ENCODE measurements around the gene BRWD1.

BRWD1 gene

DNA sequence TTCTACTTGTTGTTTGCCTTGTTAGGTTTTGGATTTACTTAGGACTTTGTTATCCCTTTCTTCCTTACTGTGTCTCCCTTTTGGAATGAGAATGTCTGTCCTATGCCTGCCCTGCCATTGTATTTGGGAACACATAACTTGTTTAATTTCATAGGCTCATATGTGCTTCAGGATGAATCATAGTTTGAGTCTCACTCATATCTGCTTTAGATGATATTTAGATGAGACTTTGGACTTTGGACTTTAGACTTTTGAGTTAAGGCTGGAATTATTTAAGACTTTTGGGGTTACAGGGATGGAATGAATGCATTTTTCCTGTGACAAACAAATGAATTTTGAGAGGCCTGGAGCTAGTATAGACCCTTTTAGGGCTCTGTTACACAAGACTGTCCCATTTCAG lies 163.6 kb downstream of the BRWD1 start:
- no peak overlapping the region for H3K4me3 ChIP-seq (replicated peaks; ENCODE audit: low read depth, low read length)
- no peak for DNase-seq (ENCODE audit: extremely low read depth, low read depth)
- TF ChIP-seq, protein P1, sequence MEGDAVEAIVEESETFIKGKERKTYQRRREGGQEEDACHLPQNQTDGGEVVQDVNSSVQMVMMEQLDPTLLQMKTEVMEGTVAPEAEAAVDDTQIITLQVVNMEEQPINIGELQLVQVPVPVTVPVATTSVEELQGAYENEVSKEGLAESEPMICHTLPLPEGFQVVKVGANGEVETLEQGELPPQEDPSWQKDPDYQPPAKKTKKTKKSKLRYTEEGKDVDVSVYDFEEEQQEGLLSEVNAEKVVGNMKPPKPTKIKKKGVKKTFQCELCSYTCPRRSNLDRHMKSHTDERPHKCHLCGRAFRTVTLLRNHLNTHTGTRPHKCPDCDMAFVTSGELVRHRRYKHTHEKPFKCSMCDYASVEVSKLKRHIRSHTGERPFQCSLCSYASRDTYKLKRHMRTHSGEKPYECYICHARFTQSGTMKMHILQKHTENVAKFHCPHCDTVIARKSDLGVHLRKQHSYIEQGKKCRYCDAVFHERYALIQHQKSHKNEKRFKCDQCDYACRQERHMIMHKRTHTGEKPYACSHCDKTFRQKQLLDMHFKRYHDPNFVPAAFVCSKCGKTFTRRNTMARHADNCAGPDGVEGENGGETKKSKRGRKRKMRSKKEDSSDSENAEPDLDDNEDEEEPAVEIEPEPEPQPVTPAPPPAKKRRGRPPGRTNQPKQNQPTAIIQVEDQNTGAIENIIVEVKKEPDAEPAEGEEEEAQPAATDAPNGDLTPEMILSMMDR (IDR thresholded peaks at IDR 0.05; ENCODE audit: low read depth, low read length, missing control alignments): no peak

DNA sequence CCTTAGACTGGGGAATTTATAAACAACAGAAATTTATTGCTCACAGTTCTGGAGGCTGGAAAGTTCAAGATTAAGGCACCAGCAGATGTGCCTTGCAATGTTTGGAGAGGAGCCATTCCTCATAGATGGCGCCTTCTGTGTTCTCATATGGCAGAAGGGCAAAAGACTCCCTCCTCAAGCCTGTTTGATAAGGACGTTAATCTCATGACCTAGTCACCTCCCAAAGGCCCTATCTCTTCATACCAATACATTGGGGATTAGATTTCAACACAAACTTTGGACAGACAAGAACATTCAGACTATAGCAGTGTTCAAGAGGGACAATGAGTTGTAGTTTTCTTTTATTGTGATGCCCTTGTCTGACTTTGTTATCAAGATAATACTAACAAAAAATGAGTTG lies 164.5 kb downstream of the BRWD1 start:
- H3K4me3 ChIP-seq (replicated peaks; ENCODE audit: low read depth, low read length): no peak overlapping the region
- TF ChIP-seq, protein P1 (IDR thresholded peaks at IDR 0.05; ENCODE audit: low read depth, low read length, missing control alignments): no peak
- DNase-seq (ENCODE audit: extremely low read depth, low read depth): no peak

DNA sequence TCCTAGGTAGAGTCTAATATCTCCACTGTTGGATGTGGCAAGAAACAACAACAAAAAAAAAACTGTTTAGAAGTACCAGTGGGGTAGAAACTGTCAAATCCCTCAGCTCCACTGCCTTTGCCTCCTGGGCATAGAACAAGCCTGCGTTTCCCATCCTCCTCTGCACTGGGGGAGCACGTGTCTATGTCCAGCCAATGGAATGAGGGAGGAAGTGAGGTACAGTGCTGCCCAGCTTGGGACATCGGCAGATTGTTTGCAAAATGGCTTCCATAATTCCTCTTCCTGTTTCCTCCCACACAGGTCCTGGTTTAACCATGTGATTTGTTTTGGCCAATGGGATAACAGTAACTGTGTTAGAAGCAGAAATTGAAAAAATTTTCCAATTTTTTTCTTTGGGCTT lies 169.2 kb downstream of the BRWD1 start:
- no peak overlapping the region for H3K4me3 ChIP-seq (replicated peaks; ENCODE audit: low read depth, low read length)
- TF ChIP-seq, protein P1 (IDR thresholded peaks at IDR 0.05; ENCODE audit: low read depth, low read length, missing control alignments): no peak
- DNase-seq (ENCODE audit: extremely low read depth, low read depth): no peak

DNA sequence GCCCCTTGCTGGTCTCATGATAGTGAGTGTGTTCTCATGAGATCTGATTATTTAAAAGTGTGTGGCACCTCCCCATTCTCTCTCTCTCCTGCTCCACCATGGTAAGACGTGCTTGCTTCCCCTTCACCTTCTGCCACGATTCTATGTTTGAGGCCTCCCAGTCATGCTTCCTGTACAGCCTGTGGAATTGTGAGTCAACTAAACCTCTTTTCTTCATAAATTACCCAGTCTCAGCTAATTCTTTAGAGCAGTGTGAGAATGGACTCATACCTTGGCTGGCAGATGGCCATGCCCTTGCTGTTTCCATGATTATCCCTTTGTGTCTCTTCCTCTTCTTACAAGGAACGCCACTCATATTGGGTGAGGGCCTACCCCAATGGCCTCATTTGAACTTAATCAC lies 170.5 kb downstream of the BRWD1 start:
- DNase-seq (ENCODE audit: extremely low read depth, low read depth): no peak
- H3K4me3 ChIP-seq (replicated peaks; ENCODE audit: low read depth, low read length): no peak overlapping the region
- TF ChIP-seq, protein P1 (IDR thresholded peaks at IDR 0.05; ENCODE audit: low read depth, low read length, missing control alignments): no peak

DNA sequence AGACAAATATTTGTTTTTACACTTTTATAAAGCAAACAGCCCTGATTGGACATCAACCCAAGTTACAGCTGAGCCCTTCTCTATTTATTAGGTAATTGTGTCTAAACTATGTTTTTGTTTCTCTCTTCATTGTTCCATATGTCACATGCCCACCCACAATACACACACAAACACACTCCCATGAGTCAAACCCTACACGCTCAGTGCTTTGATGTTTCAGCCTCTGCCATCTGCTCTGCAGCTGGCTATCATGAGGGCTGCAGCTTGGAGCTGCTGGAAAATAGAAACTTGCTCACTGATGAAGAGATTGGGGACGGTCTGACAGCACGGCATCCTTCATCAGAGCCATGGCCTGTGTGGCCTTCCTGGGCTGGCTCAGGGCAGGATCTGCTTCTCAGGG lies 171.9 kb downstream of the BRWD1 start:
- DNase-seq (ENCODE audit: extremely low read depth, low read depth): peak; percentile 79
- no peak overlapping the region for H3K4me3 ChIP-seq (replicated peaks; ENCODE audit: low read depth, low read length)
- TF ChIP-seq, protein P1 (IDR thresholded peaks at IDR 0.05; ENCODE audit: low read depth, low read length, missing control alignments): no peak

DNA sequence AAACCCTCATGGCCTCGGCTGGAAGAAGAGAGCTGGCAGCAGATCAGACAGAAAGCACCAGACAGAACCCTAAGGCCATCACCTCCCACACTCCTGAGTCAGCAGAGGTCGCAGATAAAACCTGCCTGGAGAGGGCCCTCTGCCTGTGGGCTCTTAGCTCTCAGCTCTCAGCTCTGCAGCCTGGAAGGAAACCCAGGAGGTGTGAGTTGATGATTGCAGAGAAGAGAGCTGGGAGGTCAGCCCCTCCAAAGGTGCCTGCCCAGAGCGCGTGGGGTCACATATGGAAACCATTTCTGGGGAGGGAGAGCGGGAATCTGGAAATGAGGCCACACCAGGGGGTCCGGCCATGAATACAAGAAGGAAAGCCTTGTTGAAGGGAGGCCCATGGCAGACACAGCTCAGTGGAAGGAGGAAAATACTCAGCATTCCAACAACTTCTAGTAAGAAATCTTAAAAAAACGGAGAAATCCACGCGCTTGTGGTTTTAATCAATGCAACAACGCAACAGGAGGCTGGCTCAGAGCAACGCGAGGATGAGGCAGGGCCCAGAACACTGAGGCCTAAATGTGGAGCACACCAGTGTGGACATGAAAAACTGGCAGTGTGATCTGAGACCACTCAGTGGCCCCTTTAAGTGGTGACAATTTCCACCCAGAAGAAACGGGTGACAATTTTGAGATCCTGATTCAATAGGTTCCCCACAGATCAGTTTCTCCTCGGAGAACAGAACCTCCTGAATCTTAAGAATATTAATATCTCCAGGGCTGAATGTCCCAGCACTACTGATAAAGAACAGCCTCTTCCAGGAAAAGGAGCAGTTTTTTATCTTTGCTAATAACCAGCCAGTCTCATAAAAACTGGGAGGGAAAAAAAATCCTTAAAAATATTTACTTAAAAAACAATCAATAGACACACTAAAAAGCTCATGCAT lies 175.9 kb downstream of the BRWD1 start:
- TF ChIP-seq, protein P1 (IDR thresholded peaks at IDR 0.05; ENCODE audit: low read depth, low read length, missing control alignments): no peak
- no peak overlapping the region for H3K4me3 ChIP-seq (replicated peaks; ENCODE audit: low read depth, low read length)
- no peak for DNase-seq (ENCODE audit: extremely low read depth, low read depth)
